Activated CD4-positive, alpha-beta memory T cell treated with anti-CD3 and anti-CD28 coated beads, Interleukin-2, amount 10 ng/mL, durations not matched to agents 7 days and 5 days (primary cell): ENCODE results near the gene CCL27. TPM values are rescaled to one million over a fixed set of nuclear protein-coding genes. Genes with fewer than 3 reads are reported as not detected.

Experiments used
- CTCF ChIA-PET: fragments of 350-600 bp; sonication (Branson Sonifier 250); formaldehyde crosslinking; loops from one replicate; lab custom pipeline; 2021; ENCODE audit warnings: antibody characterized with exemption, inconsistent platforms; lab: Charles Lee
- POLR2A ChIA-PET: fragments of 350-600 bp; sonication (Branson Sonifier 250); formaldehyde crosslinking; loops from one replicate; lab custom pipeline; 2021; ENCODE audit warnings: antibody characterized with exemption; lab: Charles Lee
- DNase-seq: peaks from one replicate; pipeline ENCODE4 v3.0.0-alpha.2; 2020
- H3K27ac Mint-ChIP-seq: one replicate; pipeline ENCODE4 v1.8.0; 2021; ENCODE audit warnings: mild to moderate bottlenecking, mixed read lengths
- H3K27me3 Mint-ChIP-seq: one replicate; pipeline ENCODE4 v1.8.0; 2021; ENCODE audit warnings: mixed read lengths
- H3K36me3 Mint-ChIP-seq: one replicate; pipeline ENCODE4 v1.8.0; 2021; ENCODE audit warnings: low read depth, mixed read lengths
- H3K4me1 Mint-ChIP-seq: one replicate; pipeline ENCODE4 v1.8.0; 2021; ENCODE audit warnings: mixed read lengths
- H3K4me3 Mint-ChIP-seq: one replicate; pipeline ENCODE4 v1.8.0; 2021; ENCODE audit warnings: mild to moderate bottlenecking, mixed read lengths
- H3K9me3 Mint-ChIP-seq: one replicate; pipeline ENCODE4 v1.8.0; 2021; ENCODE audit warnings: mixed read lengths
- total RNA-seq, 2 experiments: library from RNA; stranded (reverse); gene quantifications; one replicate each; pipeline ENCODE4 v1.2.3, GENCODE V29; 2021

Gene CCL27
- total RNA-seq, 2 experiments from 2014 or later: not detected

DNA sequence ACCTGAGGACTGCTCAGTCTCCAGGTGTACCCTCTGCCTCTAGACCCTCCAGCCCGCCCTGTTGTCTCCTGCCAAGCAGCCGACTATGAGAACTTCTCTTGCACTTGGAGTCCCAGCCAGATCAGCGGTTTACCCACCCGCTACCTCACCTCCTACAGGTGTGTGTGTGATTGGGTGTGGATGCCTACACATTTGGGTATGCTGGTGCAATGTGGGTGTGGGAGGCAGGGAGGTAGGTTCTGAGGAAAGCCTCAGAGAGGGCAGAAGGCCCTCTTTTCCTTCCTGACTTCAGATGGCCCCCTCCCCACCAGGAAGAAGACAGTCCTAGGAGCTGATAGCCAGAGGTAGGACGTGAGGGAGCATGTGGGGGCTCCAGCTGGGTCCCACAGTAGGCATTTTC lies 5.5 kb downstream of the CCL27 start:
- ChIA-PET CTCF (interaction anchor here (1.9 to 9.6 kb wide), 2 partner anchors 10 to 20 kb away, joined by 11 to 83 read pairs; partner anchors contain the start of genes GALT and SIGMAR1), POLR2A (interaction anchor here (0.7 to 12.4 kb wide), 3 partner anchors 8 to 19 kb away, joined by 3 to 162 read pairs (median 12); partner anchors contain the start of genes GALT and SIGMAR1)
- Mint-ChIP-seq H3K27me3 (no peaks in the 10 kb centered on the region), H3K4me3 (no peak overlapping the region), H3K27ac (no peak overlapping the region), H3K4me1 (peaks cover 20% of the 10 kb centered on the region), H3K9me3 (no peaks in the 10 kb centered on the region), H3K36me3 (peaks cover 8% of the 10 kb centered on the region)
- no peak for DNase-seq

DNA sequence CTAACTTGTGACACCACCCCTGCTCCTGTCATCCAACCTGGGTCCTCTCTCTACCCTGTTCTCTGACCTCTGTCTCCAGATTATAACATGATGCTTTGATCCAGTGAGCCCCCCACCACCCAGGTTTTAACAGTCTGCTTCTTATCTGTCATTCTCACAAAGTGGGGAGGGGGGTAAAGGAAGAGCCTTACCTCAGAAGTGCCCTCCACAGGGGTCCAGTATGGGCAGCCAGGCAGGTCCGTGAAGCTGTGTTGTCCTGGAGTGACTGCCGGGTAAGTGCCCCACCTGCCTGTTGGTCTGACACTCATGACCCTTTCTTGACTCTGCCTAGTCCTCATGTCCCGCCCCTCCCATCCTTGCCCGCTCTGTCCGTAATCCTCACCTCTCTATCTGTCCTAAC lies 7.1 kb downstream of the CCL27 start:
- CTCF ChIA-PET: interaction anchor here (1.1 to 1.9 kb wide), 2 partner anchors 8 to 21 kb away, joined by 3 to 11 read pairs; partner anchors contain the start of gene GALT
- no peak overlapping the region for H3K27ac Mint-ChIP-seq
- H3K36me3 Mint-ChIP-seq: peaks cover 5% of the 10 kb centered on the region
- no peaks in the 10 kb centered on the region for H3K27me3 Mint-ChIP-seq
- POLR2A ChIA-PET: interaction anchor here (1.3 to 12.4 kb wide), 3 partner anchors 9 to 18 kb away, joined by 3 to 162 read pairs (median 12); partner anchors contain the start of genes GALT and SIGMAR1
- no peak overlapping the region for H3K4me3 Mint-ChIP-seq
- H3K9me3 Mint-ChIP-seq: no peaks in the 10 kb centered on the region
- no peak for DNase-seq
- H3K4me1 Mint-ChIP-seq: peaks cover 21% of the 10 kb centered on the region

DNA sequence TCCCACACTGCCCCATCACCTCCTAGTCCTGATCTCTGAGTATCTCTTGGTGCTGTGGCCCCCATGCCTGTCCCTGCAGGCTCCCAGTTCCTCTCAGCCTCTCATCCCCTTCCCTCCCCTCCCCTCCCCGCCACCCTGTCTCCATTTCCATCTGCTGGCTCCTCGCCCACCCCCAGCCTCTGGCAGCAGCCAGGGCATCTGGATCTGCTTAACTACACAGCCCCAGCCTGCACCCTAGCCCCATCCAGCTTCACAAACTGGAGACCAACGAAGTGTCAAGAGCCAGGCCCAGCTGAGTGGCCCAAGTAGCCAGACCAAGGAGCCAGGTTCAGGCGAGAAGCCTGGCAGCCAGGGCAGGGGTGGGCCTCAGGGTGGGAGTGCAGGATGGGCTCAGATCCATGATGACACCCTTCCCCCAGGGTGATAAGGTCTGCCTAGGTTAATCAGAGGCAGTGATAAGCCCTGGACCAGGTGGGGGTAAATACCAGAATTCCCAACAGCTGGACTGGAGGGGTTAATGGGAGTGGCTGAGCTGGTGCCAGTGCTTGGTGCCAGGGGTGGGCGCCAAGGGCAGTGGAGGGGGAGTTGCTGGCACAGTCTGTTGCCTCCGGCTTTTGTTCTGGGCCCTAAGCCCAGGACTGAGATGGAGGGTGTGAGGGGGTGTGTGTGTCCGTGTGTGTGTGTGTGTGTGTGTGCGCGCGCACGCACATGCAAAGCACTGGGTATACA lies 8.0 kb downstream of the CCL27 start:
- CTCF ChIA-PET: no interaction called here
- H3K36me3 Mint-ChIP-seq: peaks cover 12% of the 10 kb centered on the region
- H3K4me1 Mint-ChIP-seq: peaks cover 26% of the 10 kb centered on the region
- POLR2A ChIA-PET: interaction anchor here (2.9 to 12.4 kb wide), 2 partner anchors 8 kb away, joined by 18 to 162 read pairs; partner anchors contain the start of genes CCL27 and GALT
- H3K4me3 Mint-ChIP-seq: no peak overlapping the region
- H3K27ac Mint-ChIP-seq: no peak overlapping the region
- H3K27me3 Mint-ChIP-seq: no peaks in the 10 kb centered on the region
- no peak for DNase-seq
- no peaks in the 10 kb centered on the region for H3K9me3 Mint-ChIP-seq

DNA sequence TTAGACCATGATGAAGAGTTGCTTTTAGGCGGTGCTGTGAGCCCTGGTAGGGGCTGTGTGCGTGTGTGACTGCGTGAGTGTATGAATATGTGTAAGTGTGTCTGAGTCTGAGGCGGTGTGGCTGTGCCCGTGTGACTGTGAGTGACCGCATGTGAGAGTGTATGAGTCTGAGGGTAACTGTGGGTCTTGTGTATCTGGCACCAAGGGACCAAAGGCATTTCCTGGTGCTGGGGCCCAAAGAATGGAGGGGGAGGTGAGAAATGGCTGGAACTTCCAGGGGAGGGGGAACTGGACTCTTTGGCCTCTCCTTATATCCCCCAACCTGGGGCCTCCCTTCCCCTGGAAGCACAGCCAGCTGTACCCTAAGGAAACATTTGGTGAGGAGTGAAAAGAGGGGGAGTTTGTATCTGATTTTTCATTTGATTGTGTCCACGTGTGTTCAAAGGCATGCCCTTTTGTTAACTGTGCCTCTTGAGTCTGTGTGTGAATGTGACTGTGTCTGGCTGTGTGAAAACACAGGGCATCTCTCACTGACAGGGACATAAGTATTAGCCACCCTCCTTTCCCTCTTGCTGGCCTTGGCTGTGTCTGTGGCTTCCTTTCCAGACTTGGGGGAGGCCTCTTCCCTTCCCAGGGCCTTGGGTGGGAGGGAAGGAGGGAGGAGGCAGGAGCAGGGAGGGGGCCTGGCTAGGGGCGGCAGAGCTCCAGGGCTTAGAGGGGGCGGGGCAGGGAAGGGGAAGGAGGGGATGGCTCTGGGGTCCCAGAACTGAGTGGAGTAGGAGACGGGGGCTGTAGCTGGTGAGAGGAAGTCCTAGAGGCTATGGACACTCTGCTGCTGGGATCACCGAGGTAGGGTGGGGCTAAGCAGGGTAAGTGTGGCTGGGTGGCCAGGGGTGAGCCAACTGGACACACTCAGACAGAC lies 9.0 kb downstream of the CCL27 start:
- H3K36me3 Mint-ChIP-seq: peaks cover 23% of the 10 kb centered on the region
- H3K9me3 Mint-ChIP-seq: no peaks in the 10 kb centered on the region
- H3K27me3 Mint-ChIP-seq: no peaks in the 10 kb centered on the region
- CTCF ChIA-PET: interaction anchor here (2.1 to 9.7 kb wide), 2 partner anchors 9 to 19 kb away, joined by 5 to 125 read pairs; partner anchors contain the start of gene CCL27
- POLR2A ChIA-PET: interaction anchor here (1.3 to 2.9 kb wide), 2 partner anchors 9 to 16 kb away, joined by 3 to 18 read pairs; partner anchors contain the start of genes CCL27 and SIGMAR1
- DNase-seq: no peak
- no peak overlapping the region for H3K27ac Mint-ChIP-seq
- no peak overlapping the region for H3K4me3 Mint-ChIP-seq
- H3K4me1 Mint-ChIP-seq: peaks cover 36% of the 10 kb centered on the region

GRCh38 chr9:34652602-34653000 lies 9.9 kb downstream of the CCL27 start:
- no peaks in the 10 kb centered on the region for H3K27me3 Mint-ChIP-seq
- ChIA-PET CTCF (interaction anchor here (2.1 to 9.7 kb wide), 2 partner anchors 10 to 18 kb away, joined by 5 to 125 read pairs; partner anchors contain the start of gene CCL27), POLR2A (interaction anchor here (1.3 to 2.9 kb wide), 2 partner anchors 10 to 15 kb away, joined by 3 to 18 read pairs; partner anchors contain the start of genes CCL27 and SIGMAR1)
- DNase-seq: no peak
- peaks cover 44% of the 10 kb centered on the region for H3K4me1 Mint-ChIP-seq
- no peak overlapping the region for H3K27ac Mint-ChIP-seq
- H3K9me3 Mint-ChIP-seq: no peaks in the 10 kb centered on the region
- H3K36me3 Mint-ChIP-seq: peaks cover 31% of the 10 kb centered on the region
- H3K4me3 Mint-ChIP-seq: peak overlapping the region; percentile 8

DNA sequence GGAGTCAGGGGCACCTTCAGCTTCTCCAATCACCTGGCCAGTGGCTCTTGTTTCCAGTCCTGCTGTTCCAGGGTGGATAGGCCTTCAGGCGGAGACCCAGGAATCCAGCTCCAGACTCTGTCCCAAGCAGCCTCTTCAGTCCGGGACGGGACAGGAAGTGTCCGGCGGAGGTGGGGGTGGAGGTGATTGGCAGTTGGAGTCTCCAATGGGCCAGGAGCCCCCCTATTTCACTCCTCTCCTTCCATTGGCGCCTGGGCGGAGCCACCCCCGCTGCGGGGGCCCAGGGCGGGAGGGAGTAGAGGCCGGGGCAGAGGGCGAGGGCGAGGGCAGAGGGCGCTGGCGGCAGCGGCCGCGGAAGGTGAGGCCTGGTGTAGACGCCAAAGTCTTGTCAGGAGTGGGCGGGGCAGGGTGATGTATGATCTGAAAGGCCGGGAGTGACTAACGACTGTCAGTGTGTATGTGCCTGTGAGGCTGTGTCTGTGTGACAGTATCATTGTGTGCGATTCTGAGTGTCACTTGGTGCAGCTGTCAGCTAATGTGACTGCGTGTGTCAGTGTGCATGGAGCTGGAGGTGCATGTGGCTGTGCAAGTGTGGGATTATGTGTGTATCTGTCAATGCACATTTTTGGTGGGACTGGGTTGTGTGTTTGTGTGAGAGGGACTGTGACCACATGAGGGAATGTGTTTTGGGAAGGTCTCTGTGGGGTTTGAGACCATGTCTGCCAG lies 10.4 kb downstream of the CCL27 start, which contains the start of gene IL11RA:
Gene IL11RA, plus strand, starts transcription at position 310 of the 726 bp plus-strand sequence. CDS start 3,033 bp downstream, outside the sequence.
- peaks cover 47% of the 10 kb centered on the region for H3K4me1 Mint-ChIP-seq
- CTCF ChIA-PET: interaction anchor here (2.1 to 9.7 kb wide), 2 partner anchors 11 to 18 kb away, joined by 5 to 125 read pairs; partner anchors contain the start of gene CCL27
- POLR2A ChIA-PET: interaction anchor here (1.3 to 2.9 kb wide), 2 partner anchors 11 to 14 kb away, joined by 3 to 18 read pairs; partner anchors contain the start of genes CCL27 and SIGMAR1
- peak within 1 kb of the TSS; percentile 8 for H3K4me3 Mint-ChIP-seq
- H3K27ac Mint-ChIP-seq: peak within 1 kb of the TSS; percentile 16
- DNase-seq: peak; percentile 55
- no peaks in the 10 kb centered on the region for H3K27me3 Mint-ChIP-seq
- peaks cover 33% of the 10 kb centered on the region for H3K36me3 Mint-ChIP-seq
- H3K9me3 Mint-ChIP-seq: no peaks in the 10 kb centered on the region

DNA sequence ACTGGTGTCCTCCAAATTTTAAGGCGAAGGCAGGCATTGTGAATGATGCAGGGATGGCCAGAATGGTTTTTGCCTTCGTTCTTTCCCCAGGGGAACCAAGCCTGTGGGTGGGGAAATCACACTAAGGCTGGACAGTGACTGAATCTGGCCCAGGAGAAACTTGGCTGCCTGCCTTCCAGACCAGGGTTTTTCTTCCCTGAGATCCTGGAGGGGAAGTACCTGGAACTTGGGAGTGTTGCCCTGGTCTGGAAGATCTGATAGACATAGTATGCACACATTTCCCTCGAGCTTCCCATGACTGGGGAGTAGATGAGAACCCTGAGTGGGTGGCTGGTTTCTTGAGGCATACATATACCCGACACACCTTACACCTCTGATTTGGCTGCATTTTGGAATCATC lies 11.1 kb downstream of the CCL27 start:
- peaks cover 49% of the 10 kb centered on the region for H3K4me1 Mint-ChIP-seq
- no peak overlapping the region for H3K27ac Mint-ChIP-seq
- POLR2A ChIA-PET: interaction anchor here (9.4 kb wide), 1 partner anchor 9 kb away, joined by 162 read pairs; the partner anchor contains the start of gene CCL27
- peaks cover 33% of the 10 kb centered on the region for H3K36me3 Mint-ChIP-seq
- no peaks in the 10 kb centered on the region for H3K27me3 Mint-ChIP-seq
- no peak overlapping the region for H3K4me3 Mint-ChIP-seq
- CTCF ChIA-PET: interaction anchor here (9.7 kb wide), 1 partner anchor 11 kb away, joined by 125 read pairs; the partner anchor contains the start of gene CCL27
- no peaks in the 10 kb centered on the region for H3K9me3 Mint-ChIP-seq
- no peak for DNase-seq

DNA sequence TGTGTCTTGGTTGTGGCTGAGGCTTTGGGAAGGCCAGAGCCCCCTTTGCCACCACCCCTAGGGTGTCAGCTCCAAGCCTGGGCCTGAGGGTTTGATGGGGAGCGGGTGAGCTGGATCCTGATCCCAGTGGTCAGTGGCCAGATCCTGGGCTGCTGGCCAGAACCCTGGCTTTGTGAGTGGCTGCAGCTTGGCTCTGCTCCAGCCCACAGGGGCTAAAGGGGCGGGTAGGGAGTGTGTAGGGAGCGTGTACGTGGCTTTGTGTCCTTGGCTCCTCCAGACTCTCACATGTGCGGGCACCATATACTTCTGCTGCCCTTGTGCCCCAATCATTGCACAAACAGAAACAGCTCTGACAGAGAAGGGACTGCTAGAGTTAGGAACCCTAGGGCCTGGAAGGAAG lies 11.6 kb downstream of the CCL27 start:
- Mint-ChIP-seq H3K36me3 (peaks cover 33% of the 10 kb centered on the region), H3K9me3 (no peaks in the 10 kb centered on the region), H3K4me3 (no peak overlapping the region), H3K4me1 (peaks cover 55% of the 10 kb centered on the region), H3K27me3 (no peaks in the 10 kb centered on the region), H3K27ac (no peak overlapping the region)
- CTCF ChIA-PET: interaction anchor here (9.7 kb wide), 1 partner anchor 12 kb away, joined by 125 read pairs; the partner anchor contains the start of gene CCL27
- DNase-seq: no peak
- POLR2A ChIA-PET: interaction anchor here (9.4 kb wide), 1 partner anchor 10 kb away, joined by 162 read pairs; the partner anchor contains the start of gene CCL27

- H3K9me3 Mint-ChIP-seq: no peaks in the 10 kb centered on the region
- peaks cover 55% of the 10 kb centered on the region for H3K4me1 Mint-ChIP-seq
- H3K36me3 Mint-ChIP-seq: peaks cover 33% of the 10 kb centered on the region
- ChIA-PET CTCF (interaction anchor here (1.1 to 9.7 kb wide), 4 partner anchors 13 to 54 kb away, joined by 6 to 131 read pairs (median 72); partner anchors contain the start of genes CCL27 and SIGMAR1), POLR2A (interaction anchor here (1.5 to 9.4 kb wide), 3 partner anchors 12 to 29 kb away, joined by 4 to 162 read pairs (median 91); partner anchors contain the start of genes CCL27, DCTN3 and SIGMAR1)
- H3K27me3 Mint-ChIP-seq: no peaks in the 10 kb centered on the region
- H3K4me3 Mint-ChIP-seq: peak overlapping the region; percentile 78
- H3K27ac Mint-ChIP-seq: no peak overlapping the region
- no peak for DNase-seq
These were observed 13.8 kb downstream of the CCL27 start for GRCh38 chr9:34648673-34649072.

GRCh38 chr9:34647651-34648050 lies 14.8 kb downstream of the CCL27 start:
- H3K36me3 Mint-ChIP-seq: peaks cover 33% of the 10 kb centered on the region
- peak overlapping the region; percentile 76 for H3K27ac Mint-ChIP-seq
- H3K9me3 Mint-ChIP-seq: no peaks in the 10 kb centered on the region
- H3K27me3 Mint-ChIP-seq: no peaks in the 10 kb centered on the region
- ChIA-PET CTCF (interaction anchor here (1.0 to 9.7 kb wide), 8 partner anchors 8 to 55 kb away, joined by 3 to 131 read pairs (median 10); partner anchors contain the start of genes CCL27 and SIGMAR1), POLR2A (interaction anchor here (0.9 to 9.4 kb wide), 7 partner anchors 11 to 271 kb away, joined by 3 to 162 read pairs (median 13); partner anchors contain the start of genes CCL27, DCTN3, MYORG and SIGMAR1)
- peaks cover 47% of the 10 kb centered on the region for H3K4me1 Mint-ChIP-seq
- DNase-seq: peak; percentile 47
- H3K4me3 Mint-ChIP-seq: peak overlapping the region; percentile 78

- DNase-seq: no peak
- Mint-ChIP-seq H3K27ac (peak overlapping the region; percentile 76), H3K9me3 (no peaks in the 10 kb centered on the region), H3K4me1 (peaks cover 41% of the 10 kb centered on the region), H3K4me3 (peak overlapping the region; percentile 78), H3K27me3 (no peaks in the 10 kb centered on the region), H3K36me3 (peaks cover 33% of the 10 kb centered on the region)
- CTCF ChIA-PET: interaction anchor here (0.6 to 9.7 kb wide), 21 partner anchors 9 to 1080 kb away, joined by 3 to 131 read pairs (median 5); partner anchors contain the start of genes CA9, CCDC107, CCL27 and DCTN3
- POLR2A ChIA-PET: interaction anchor here (1.0 to 9.4 kb wide), 12 partner anchors 10 to 343 kb away, joined by 3 to 162 read pairs (median 5); partner anchors contain the start of genes ARID3C, CCL27, DCTN3 and DNAJB5
These were observed 15.4 kb downstream of the CCL27 start for GRCh38 chr9:34647084-34647403.
